Activated T-cell treated with anti-CD3 and anti-CD28 coated beads, Interleukin-2, amount 50 U/mL, for 1 hour (primary cell): Measurements from ENCODE around the gene EDIL3.
"Not testable (repeated sequence)": the region's sequence is repeated elsewhere in the genome, so short reads cannot be mapped to it uniquely, and the experiment has no call there.

Source experiments
- DNase-seq: peaks from one replicate; pipeline ENCODE4 v3.0.0-alpha.2; 2020

The EDIL3 gene

DNA sequence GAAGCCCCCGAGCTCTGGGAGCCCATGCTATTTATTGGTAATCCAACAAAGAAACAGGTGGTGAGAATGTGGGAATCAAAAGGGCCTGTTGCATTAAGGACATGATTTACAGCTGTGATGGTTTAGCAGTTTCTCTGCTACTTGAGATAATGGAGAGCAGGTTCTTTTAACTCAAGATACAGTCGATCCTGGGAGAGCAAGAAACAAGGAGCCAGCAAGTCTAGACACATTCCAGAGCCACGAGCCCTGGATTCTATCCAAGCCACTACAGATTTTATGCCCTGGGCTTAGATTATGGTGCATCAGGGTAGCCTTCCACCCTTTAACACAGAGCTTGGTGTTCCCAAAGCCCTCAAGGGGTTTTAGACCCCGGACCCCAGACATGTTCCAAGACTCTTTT, 87.0 kb downstream of the EDIL3 start:
- DNase-seq, result not testable (repeated sequence)

DNA sequence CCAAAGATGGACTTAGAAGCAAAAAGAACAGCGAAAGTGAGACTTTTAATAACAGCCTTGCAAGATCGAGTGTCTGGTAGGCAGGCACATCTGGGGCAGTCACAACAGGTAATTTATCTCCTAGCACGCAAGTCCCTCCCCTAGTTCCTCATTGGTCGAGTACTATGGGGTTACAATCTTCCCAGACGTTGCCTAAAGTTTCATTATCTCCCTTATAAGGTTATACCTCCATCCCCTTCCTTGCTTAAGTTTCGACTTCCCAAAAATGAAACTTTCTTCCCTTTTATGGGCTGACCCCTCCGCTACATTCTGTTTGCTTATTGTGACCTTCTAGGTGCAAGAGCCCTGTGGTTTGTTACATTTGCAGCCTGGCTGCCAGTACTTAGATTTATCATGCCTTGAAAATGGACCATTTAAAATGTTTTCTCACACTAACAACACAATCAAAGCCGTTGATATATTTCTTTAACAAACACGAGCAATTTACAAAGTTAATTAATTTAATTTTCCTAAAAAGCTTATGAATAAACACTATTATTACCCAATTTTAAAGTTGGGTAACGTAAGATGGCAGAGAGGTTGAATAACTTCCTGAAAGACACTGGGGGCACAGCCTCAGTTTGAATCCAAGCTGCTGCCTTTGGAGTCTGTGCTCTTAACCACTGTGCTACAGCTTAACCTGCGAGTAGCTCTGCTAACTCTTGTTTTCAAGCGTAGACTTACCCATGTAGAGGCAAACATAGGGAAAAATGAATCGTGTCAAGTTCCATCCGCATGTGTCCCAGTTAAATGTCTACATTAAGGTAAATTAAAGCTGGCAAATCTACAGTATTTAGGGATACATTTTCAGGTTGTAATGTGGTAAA, 91.7 kb downstream of the EDIL3 start:
- no peak for DNase-seq

DNA sequence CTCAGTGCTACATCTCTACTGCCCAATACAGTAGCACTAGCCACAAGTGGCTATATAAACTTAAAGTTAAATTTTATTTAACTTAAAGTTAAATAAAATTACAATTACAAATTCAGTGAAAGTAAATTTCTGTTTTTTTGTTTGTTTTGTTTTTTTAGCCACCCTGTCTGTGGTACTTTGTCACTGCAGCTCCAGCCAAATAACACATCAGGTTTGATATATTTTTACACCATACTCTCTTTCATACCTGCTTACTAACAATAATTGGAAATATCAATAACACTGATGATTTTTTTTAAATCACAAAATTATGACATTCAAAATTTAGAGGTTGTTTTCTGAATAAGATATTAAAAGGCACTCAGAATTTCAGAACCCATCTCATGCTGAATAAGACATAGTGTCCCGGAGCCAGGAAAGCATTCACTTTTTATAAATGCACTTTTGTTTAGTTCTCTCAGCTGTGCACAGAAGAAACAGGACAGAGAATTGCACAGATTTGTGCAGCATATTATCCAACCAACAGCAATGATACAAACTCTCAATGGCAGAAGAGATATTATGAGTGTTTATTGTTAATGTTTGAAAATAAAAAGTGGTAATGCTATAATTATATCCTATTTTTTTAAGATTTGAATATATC, 92.6 kb downstream of the EDIL3 start:
- no peak for DNase-seq

DNA sequence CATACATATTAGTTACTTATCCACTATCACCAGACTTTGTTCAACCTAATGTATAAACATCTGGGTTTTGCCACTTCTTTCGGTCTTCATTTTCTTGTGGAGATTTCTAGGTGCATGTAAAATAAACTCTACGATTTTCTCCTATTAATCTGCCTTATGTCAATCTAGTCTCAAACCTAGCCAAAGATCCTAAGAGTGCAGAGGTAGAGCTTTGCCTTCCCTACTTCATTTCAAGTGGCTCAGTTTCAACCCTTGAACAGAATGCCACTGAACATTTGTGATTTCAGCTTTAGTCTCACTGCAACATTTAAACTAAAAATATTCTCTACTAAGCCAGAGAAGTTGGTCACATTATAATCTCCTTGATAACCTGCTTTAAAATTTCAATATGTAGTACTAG, 94.0 kb downstream of the EDIL3 start:
- no peak for DNase-seq

DNA sequence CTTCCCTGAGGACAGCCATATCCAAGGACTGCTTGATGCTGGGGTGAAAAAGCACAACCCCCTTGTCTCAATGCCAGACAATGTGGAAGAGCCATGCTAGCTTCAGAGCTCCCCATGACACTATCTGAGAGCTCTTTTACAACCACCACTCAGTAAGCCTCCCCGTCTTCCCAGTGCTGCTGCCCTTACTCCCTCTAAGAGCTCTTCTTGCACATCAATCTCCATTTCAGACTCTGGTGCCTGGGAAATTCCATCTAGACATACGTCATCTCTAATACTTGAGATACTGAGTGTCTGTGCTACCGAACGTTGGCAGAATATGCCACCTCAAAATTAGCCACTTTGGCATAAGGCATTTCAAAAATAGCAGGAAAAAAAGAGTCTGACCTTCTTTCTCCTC, 94.5 kb downstream of the EDIL3 start:
- no peak for DNase-seq

DNA sequence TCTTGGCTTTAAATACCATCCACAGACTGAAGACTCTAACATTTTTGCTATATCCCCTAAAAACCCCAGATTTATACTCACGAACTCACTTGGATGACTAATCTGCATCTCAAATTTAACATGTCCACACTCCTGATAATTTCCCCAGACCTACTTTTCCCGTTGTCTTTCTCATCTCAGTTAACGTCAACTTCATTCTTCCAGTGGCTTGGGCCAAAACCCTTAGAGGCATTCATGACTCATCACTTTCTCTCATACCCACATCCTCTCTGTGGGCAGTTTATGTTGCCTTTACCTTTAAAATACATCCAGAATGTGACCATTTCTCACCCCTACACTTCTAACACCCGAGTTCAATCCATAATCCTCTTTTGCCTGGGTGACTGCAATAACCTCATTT, 96.7 kb downstream of the EDIL3 start:
- no peak for DNase-seq

DNA sequence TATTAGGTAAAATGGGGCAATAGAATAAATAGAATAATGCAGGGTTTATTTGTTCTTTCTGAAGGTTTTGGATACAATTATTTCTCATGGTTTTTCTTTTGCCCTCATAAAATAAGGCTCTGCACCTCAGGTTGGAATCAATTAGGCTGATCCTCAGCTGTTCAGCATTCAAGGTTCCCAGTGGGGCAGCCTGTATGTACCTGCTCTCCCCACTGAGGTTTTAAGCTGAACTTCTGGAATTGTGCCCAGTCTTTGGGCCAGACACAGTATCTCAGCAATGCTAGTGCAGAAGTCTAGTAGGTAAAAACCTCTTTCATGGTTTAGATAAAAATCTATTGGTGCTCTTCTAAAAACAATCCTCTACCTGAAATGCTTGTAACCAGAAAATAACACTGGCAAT, 98.0 kb downstream of the EDIL3 start:
- no peak for DNase-seq

DNA sequence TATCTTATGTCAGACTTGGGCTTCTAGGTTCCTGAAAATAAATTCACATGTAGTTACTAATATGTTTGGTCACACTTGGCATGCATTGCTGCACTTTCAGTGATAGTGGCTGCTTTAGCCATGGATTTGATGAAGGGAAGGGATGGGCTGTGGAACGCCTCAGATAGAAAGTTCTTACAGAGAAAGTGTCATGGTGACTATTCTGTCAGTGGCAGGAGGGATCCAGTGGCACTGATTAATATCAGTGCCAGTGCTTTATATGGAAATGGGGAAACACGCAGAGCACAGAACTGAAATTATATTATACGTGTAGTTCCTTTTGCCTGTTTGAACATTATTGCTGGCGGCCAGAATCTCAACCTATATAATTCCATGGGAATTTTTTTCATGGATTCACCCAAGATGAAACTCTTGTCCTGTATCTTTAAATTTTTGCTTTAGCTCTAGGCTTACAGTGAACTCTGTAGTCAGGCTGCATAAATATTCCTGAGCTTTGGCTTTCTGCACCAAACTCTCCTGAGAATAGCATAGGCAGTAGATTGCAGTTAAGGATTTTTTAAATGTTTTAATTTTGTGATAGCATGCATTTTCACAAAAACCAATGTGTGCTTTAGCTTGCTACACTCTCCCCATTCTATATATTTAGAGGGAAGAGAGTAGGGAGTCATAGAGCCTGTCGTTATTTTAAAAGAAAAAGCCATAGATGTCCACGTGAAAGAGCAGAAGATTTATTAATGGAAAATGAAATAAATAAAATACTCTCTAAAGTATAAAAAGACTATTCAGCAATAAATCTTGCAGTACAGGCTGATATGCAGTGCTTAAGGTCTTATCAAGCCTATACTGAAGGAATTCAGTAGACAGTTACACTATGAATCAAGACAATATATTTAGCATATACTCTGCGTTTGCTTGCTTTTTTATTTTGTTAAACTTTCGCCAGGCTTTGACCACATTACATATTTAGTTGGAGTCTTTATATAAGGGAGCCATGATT, 98.7 kb downstream of the EDIL3 start:
- DNase-seq, result no peak

DNA sequence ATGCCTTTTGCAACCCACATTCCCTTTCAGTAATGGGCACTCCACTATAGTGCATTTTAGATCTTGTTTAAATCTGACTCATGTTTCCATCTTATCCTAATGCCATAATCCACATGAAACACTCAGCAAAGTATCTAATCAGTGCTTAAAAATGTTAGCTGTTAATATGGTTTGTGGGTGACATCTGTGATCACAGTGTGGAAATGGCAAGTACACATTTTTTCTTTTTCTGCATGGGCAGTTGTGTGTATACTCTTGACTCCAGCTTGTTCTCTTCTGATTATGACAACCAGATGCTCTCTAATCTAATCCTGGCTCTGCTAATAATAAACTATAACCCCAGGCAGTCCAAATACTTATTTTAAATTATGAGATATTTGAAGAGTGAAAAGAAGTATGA, 103.3 kb downstream of the EDIL3 start:
- no peak for DNase-seq

DNA sequence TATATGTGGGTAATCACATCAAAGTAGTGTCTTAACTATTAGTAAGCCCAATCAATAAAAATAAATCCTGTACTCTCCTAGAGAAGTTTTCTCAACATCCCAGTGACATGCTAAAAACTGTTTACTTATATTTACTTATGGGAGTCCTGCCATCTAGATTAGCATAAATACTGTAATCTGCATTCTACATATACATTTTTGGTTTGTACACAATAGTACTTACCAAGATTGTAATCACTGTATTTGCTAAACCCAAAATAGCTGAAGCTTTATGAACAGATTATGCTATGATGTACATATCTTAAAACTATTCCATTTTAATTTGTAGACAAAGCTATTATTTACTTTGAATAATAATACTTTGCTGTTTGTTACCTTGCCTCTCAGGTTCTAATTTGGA, 105.4 kb downstream of the EDIL3 start:
- DNase-seq, result no peak

DNA sequence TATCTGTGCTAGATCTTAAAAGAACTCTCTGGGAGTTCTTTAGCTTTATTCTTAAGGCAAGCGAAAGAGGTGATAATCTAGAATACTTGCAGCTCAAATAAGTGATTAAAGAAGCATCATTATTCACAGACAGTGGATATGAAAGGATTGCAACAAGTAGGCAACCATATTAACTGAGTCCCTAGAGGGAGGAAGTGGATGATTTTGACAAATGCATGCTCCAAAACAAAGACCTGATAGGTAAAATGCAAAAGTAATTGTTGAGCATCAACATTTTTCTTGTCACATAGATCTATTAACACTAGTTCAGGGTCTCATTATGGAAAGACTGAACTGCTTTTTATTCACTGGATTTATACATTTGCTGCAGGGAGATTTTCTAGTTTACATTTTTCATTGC, 109.1 kb downstream of the EDIL3 start:
- DNase-seq, result no peak

DNA sequence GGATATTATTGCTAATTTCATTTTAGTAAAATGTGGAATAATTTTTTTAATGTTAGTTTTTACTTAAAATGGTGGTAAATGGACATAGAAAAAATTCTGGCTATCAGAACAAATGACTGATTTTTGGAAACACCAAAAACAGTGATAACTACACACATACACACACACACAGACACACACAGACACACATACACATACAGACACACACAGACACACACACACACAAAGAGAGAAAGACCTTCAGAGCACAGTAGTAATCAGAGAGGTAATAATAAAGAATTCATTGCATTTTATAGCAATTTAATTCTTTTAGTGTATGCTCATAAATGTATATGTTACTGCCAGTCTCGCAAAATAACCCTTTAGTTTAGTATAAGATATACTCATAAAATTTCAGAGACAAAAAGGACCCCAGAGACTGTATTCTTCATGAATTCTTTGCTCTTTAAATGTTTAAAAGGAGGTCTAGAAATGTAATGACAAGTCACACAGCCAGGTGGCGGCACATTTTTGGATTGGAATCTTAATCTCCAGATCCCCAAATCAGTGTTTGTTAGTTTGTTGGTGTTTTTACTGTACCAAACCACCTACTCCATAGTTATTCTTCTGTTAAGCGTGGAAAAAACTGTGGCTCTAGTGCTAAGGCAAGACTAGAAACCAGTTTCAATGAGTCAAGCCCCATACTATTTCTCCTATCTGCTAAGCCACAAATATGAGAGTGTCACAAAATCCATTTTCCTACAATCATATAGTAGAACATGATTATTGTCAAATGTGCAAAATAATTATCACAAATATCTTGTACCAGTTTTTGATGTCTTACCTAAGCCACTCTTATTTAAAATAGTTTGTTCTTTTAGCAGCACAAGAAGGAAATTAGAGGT, 109.9 kb downstream of the EDIL3 start:
- DNase-seq, result no peak

DNA sequence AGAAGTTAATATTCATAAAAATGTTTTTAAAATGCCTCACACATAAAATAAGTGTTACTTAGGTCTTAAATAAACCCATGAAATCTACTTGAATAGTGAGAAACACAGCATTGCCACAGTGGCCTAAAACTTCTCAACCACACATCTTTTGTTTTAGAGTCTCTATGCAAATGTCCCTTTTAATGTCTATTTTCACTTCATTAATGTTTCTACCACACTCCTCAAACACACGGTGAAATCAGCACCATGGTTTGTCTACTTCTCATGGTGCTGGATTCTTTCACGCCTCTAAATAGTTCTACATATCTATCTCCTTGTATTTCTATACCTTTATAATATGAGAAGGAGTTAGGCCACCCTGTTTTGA, 111.2 kb downstream of the EDIL3 start:
- no peak for DNase-seq

DNA sequence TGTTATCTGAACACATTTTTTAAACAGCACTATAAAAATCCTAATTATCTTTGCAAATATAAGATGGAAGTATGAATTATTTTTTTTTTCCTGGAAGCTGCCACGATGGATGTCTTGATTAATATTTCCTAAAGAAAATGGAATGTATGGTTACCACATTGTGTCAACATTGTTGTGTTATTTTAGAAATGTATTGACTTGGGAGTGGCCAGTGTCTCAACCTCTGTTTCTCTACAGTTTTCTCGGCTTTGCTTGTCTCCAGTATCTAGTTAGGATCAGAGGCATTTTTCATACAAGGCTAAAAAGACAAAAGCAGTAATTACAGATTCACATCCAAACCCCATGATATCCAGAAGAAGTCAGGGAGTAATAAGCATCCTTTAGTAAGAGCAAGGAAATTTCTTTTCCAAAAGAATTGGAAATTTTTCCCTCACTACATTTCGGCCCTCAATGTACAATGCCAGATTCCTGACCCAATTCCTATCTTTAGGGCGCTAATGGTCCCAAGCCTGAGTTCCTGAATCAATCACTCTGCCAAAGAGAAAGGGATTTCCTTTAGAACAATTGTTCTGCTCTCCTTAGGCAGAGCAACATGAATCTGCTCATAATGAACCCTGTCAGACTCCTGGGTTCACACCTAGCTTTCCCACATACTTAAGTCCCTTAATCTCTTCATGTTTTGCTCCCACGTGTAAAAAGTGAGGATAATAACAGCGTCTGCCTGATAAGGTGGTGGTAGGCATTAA, 111.7 kb downstream of the EDIL3 start:
- no peak for DNase-seq

DNA sequence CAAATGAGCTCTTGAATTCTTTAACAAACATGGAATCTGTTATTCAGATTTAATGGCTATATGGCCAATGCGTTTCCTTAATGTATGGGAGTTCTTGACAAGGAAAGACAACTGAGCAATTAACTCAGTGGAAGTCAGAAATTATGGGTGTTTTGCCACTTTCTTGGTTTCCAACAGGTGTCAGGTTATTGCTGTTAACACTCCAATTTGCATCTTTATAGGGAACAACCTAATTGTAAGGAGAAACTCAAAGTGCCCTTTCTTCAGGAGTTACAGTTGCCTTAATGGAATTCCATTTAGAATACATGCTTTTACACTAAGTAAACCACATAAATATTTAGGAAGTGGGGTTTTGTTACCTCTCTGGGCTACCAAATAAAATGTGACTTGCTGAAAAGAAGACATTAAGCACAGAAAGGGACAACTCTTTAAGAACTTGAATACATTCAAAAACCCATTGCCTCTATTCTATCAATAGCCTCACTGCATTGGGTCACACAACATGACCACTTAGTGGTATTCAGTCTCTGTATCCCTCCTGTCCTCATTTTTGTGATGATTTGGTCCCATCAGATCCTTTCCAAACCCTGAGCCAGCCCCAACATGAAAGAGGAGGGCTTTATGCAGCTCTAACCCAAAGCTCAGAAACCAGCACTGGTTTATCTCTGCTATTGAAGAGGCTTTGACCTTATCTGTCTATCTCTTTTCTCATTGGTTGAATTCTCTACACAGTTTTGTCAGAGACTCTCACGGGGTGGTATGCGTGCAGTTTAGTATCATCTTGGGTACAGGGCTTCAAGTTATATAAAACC, 118.7 kb downstream of the EDIL3 start:
- no peak for DNase-seq

DNA sequence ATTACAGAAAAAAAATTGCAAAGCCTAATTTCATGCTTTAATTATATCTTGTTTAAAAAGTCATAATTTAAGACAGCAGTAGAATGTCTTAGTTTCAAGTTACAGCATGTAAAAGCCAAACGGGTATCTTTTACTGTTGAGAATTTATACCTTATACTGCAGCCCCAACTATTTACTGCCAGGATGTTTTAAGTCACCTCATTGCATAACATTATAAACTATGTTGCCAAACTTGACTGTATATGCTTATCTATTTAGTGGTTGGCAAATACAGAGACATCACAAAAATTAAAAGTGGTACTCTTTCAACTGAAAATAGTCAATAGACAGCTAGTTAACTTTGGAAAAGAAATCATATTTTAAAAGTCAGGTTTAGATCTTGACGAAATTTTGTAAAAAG, 119.5 kb downstream of the EDIL3 start:
- no peak for DNase-seq

DNA sequence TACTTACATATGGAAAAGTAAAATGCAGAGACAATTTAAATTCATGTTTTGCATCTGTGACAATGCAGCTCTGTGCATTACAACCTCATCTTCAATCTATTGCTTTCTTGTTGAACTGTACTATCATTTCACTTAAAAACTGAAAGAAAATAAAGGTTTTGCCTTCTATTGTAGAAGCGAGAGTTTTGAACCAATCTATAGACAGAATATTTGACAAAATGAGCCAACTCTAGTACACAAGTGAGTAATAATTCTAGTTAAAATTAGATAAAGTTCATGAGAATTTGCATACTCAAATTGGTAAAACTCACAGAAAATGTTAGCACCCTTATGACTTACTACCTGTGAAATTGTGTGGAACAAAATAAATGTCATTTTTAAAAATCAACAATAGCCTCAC, 123.7 kb downstream of the EDIL3 start:
- no peak for DNase-seq

DNA sequence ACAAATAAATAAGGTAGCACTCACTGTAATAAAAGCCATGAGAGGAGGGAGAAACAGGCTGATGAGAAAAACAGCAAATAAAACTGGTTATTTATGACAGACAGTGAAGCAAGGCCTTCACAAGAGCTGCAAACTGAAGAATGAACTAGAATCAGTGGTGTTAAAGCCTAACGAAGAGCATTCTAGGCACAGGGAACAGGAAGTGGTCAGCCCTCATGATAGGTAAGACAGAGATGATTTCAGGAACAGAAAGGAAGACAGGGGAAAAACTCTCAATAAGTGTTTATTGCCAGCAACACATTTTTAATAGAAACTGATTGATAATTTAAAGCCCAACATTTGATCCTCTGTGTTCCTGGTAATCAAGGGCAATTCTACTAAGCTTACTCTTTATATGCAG, 124.5 kb downstream of the EDIL3 start:
- DNase-seq, result no peak

DNA sequence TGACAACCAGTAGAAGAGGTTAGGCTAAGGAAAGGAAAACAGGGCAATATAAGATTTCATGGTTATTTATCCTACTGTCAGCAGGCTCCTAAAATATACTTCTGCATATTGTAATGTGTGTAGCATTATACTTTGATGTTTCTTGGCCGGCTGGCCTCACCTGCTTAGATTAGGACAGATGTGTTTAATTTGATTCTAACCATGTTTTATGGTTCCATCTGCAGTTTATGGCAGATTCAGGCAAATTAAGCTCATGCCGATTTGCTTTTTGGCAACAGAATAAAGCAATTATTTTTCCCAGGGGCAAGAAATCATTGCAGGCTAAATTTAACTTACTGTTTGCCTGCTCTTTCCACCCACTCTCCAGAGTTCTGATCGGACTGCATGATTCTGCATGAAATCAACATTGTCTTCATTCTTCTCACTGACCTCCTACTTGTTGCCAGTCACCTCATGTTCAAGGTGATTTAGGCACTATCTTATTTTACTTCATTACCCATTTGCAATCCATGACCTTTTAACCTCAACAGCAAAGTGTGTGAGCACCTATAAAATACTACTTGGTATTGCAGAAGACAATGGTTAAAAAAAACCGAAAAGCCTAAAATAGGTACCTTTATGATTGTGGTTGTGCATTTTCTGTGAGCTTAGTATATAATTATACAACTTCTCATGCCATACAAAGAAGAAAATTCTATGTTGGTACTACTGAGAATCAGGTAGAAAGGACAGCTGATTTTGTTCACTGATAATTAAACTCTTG, 125.2 kb downstream of the EDIL3 start:
- DNase-seq, result no peak

DNA sequence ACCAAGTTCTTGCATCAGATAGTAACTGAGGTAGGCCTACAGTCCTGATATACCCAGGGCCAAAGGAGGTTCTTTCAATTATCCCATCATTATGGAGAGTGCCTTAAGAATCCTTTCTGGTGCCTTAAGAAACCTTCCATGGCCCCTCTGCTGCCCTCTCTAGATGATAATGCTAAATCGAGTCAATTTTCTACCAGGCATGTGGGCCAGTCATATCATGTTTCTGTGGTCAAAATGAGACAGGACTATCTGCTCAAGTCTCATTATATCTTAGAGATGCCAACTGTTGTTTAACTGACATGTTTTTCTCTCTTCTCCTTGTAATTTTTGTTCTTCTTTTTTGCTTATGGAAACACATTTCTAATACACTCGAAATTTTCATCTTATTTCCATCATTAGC, 127.6 kb downstream of the EDIL3 start:
- no peak for DNase-seq
